ENCODE results near the gene PDCL2. TPM values are rescaled to one million over a fixed set of nuclear protein-coding genes. Genes with fewer than 3 reads are reported as not detected.

PDCL2 gene
- total RNA-seq, 1 experiment from 2014 or later: not detected

GRCh38 chr4:55530691-55531090 is 61.4 kb downstream of the PDCL2 start:
- no peaks in the 10 kb centered on the region for H3K9me3 ChIP-seq (ENCODE audit: control insufficient read depth, low read depth, low read length)
- H2AK5ac ChIP-seq (ENCODE audit: insufficient read length, low read length): no peak overlapping the region
- no peaks in the 10 kb centered on the region for H4K20me1 ChIP-seq (ENCODE audit: control insufficient read depth, insufficient read depth, insufficient read length)
- no peak overlapping the region for H3K9ac ChIP-seq (ENCODE audit: extremely low read depth, insufficient read length, low read length)
- H3K27ac Mint-ChIP-seq: no peak overlapping the region; a peak in 1 of 7 replicates
- no peak overlapping the region for H2AFZ ChIP-seq (ENCODE audit: low read length)
- no peak overlapping the region for H3K23ac ChIP-seq (ENCODE audit: insufficient read length, low read depth, low read length)
- no peak overlapping the region for H4K5ac ChIP-seq (ENCODE audit: insufficient read length, low read depth, low read length)
- no peaks in the 10 kb centered on the region for H3K23me2 ChIP-seq (ENCODE audit: insufficient read length, low read depth, low read length, poor library complexity, severe bottlenecking)
- no peak overlapping the region for H3K56ac ChIP-seq (ENCODE audit: insufficient read length, low read depth, low read length)
- peaks cover 3% of the 10 kb centered on the region; the same call in 1 of the 2 replicates for H3K79me2 ChIP-seq (ENCODE audit: insufficient read depth, low read length)
- H3K79me1 ChIP-seq (ENCODE audit: insufficient read depth, low read depth, low read length, poor library complexity, severe bottlenecking): peaks cover 6% of the 10 kb centered on the region
- no peak overlapping the region for H3K18ac ChIP-seq (ENCODE audit: insufficient read length, low read depth, low read length)
- no peak overlapping the region for H3K4me2 ChIP-seq (ENCODE audit: insufficient read depth, insufficient read length, low read length)
- no peak overlapping the region for H3K27ac ChIP-seq (ENCODE audit: insufficient read length, low read depth, low read length)
- H3K36me3 Mint-ChIP-seq (ENCODE audit: insufficient read depth in 1 of 3, low read depth in 3 of 3): peaks cover 16 to 19% (median 16%) of the 10 kb centered on the region in 3 experiments
- H3K27me3 ChIP-seq (ENCODE audit: insufficient read depth, low read length): no peaks in the 10 kb centered on the region
- no peaks in the 10 kb centered on the region for H3K27me3 Mint-ChIP-seq (ENCODE audit: low read depth)
- no peak overlapping the region for H2BK5ac ChIP-seq (ENCODE audit: insufficient read length, low read length)
- H3K9me3 Mint-ChIP-seq: peaks cover 6 to 11% of the 10 kb centered on the region in 2 experiments
- no peak overlapping the region for H4K8ac ChIP-seq (replicated peaks; ENCODE audit: insufficient read length, low read depth, low read length)
- H3K4ac ChIP-seq (ENCODE audit: low read depth, low read length): no peak overlapping the region
- no peak overlapping the region for H2BK15ac ChIP-seq (ENCODE audit: low read depth, low read length)
- no peak overlapping the region for H3K14ac ChIP-seq (ENCODE audit: insufficient read depth, low read length)
- peaks cover 29 to 31% of the 10 kb centered on the region in 2 experiments for H3K4me1 Mint-ChIP-seq
- no peak overlapping the region for H2BK12ac ChIP-seq (ENCODE audit: insufficient read length, low read depth, low read length)
- H3T11ph ChIP-seq (ENCODE audit: low read length): no peak overlapping the region
- no peak overlapping the region for H3K4me3 Mint-ChIP-seq
- TF ChIP-seq, protein P1, sequence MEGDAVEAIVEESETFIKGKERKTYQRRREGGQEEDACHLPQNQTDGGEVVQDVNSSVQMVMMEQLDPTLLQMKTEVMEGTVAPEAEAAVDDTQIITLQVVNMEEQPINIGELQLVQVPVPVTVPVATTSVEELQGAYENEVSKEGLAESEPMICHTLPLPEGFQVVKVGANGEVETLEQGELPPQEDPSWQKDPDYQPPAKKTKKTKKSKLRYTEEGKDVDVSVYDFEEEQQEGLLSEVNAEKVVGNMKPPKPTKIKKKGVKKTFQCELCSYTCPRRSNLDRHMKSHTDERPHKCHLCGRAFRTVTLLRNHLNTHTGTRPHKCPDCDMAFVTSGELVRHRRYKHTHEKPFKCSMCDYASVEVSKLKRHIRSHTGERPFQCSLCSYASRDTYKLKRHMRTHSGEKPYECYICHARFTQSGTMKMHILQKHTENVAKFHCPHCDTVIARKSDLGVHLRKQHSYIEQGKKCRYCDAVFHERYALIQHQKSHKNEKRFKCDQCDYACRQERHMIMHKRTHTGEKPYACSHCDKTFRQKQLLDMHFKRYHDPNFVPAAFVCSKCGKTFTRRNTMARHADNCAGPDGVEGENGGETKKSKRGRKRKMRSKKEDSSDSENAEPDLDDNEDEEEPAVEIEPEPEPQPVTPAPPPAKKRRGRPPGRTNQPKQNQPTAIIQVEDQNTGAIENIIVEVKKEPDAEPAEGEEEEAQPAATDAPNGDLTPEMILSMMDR (conservative IDR thresholded peaks at IDR 0.05): no peak
- no peaks in the 10 kb centered on the region; the same call in 1 of the 2 replicates for H3K4me1 ChIP-seq (ENCODE audit: insufficient read depth, low read length)
- H2BK120ac ChIP-seq (ENCODE audit: low read depth, low read length, poor library complexity, severe bottlenecking): no peak overlapping the region
- H4K91ac ChIP-seq (ENCODE audit: insufficient read length, low read depth, low read length): no peak overlapping the region
- no peak for DNase-seq
- WGBS (ENCODE audit: extremely low coverage, insufficient read length, low lambda C conversion rate): no CpG with 5 or more reads among the region's 4 CpGs
- H2BK20ac ChIP-seq (ENCODE audit: low read depth, low read length, poor library complexity, severe bottlenecking): no peak overlapping the region
